ENCODE data around the gene FAT2.
A peak's percentile ranks its signal among the peaks of the same experiment; 100 is the strongest.
"Not testable (repeated sequence)": the region's sequence is repeated elsewhere in the genome, so short reads cannot be mapped to it uniquely, and the experiment has no call there.

The FAT2 gene

GRCh38 chr5:151612689-151613427 is 21.7 kb upstream of the FAT2 start:
- no peak for DNase-seq

- DNase-seq: no peak
Observed at GRCh38 chr5:151611127-151611775, 20.1 kb upstream of the FAT2 start.

- DNase-seq: no peak
Observed at GRCh38 chr5:151608522-151608921, 17.4 kb upstream of the FAT2 start.

- no peak for DNase-seq
Observed at GRCh38 chr5:151607304-151607703, 16.2 kb upstream of the FAT2 start.

GRCh38 chr5:151605559-151605958 is 14.4 kb upstream of the FAT2 start:
- DNase-seq: no peak

GRCh38 chr5:151602806-151603205 is 11.7 kb upstream of the FAT2 start:
- no peak for DNase-seq

GRCh38 chr5:151601391-151601790 is 10.3 kb upstream of the FAT2 start:
- DNase-seq: no peak

GRCh38 chr5:151600069-151600665 is 9.0 kb upstream of the FAT2 start:
- DNase-seq: no peak

- no peak for DNase-seq
Observed at GRCh38 chr5:151598984-151599383, 7.9 kb upstream of the FAT2 start.

GRCh38 chr5:151598549-151598948 is 7.4 kb upstream of the FAT2 start:
- no peak for DNase-seq

- DNase-seq: peak; percentile 44
Observed at GRCh38 chr5:151597749-151598148, 6.6 kb upstream of the FAT2 start.

- no peak for DNase-seq
Observed at GRCh38 chr5:151596828-151597539, 5.9 kb upstream of the FAT2 start.

GRCh38 chr5:151595411-151595826 is 4.3 kb upstream of the FAT2 start:
- no peak for DNase-seq

GRCh38 chr5:151592855-151593408 is 1.8 kb upstream of the FAT2 start:
- DNase-seq: no peak

GRCh38 chr5:151589878-151590570 is 1.1 kb downstream of the FAT2 start:
- DNase-seq: peak; percentile 35

GRCh38 chr5:151587796-151588555 is 3.2 kb downstream of the FAT2 start:
- DNase-seq: peak; percentile 28

- DNase-seq: no peak
Observed at GRCh38 chr5:151585970-151586369, 5.2 kb downstream of the FAT2 start.

GRCh38 chr5:151585344-151585743 is 5.8 kb downstream of the FAT2 start:
- DNase-seq: not testable (repeated sequence)

GRCh38 chr5:151584057-151584937 is 6.8 kb downstream of the FAT2 start:
- no peak for DNase-seq

- no peak for DNase-seq
Observed at GRCh38 chr5:151581812-151582583, 9.1 kb downstream of the FAT2 start.

Data from MV-4-11 (cell line).